NCI-H226 (cell line): ENCODE results near the gene UTP18.
"Not testable (repeated sequence)": the region's sequence is repeated elsewhere in the genome, so short reads cannot be mapped to it uniquely, and the experiment has no call there.

Source experiments
- DNase-seq: peaks from one replicate; pipeline ENCODE4 v3.0.0-alpha.2; 2015

The UTP18 gene

GRCh38 chr17:51260237-51261023, at the start of gene UTP18:
Gene UTP18, plus strand, starts transcription at chr17:51260546. Its CDS starts 39 bp downstream, at chr17:51260585.
- DNase-seq, result peak; percentile 93

- DNase-seq, result peak; percentile 22
Measured at GRCh38 chr17:51214920-51215319, 45.4 kb upstream of the UTP18 start.

GRCh38 chr17:51217946-51218345, 42.4 kb upstream of the UTP18 start:
- DNase-seq, result no peak

- DNase-seq, result no peak
Measured at GRCh38 chr17:51221322-51221721, 39.0 kb upstream of the UTP18 start.

- no peak for DNase-seq
Measured at GRCh38 chr17:51224402-51225262, 35.7 kb upstream of the UTP18 start.

GRCh38 chr17:51225523-51225922, 34.8 kb upstream of the UTP18 start:
- DNase-seq, result not testable (repeated sequence)

GRCh38 chr17:51228161-51228560, 32.2 kb upstream of the UTP18 start:
- DNase-seq, result peak; percentile 61

- no peak for DNase-seq
Measured at GRCh38 chr17:51229889-51230288, 30.5 kb upstream of the UTP18 start.

GRCh38 chr17:51230306-51230705, 30.0 kb upstream of the UTP18 start:
- no peak for DNase-seq

- no peak for DNase-seq
Measured at GRCh38 chr17:51231999-51232398, 28.3 kb upstream of the UTP18 start.

- no peak for DNase-seq
Measured at GRCh38 chr17:51234162-51234561, 26.2 kb upstream of the UTP18 start.

- DNase-seq, result no peak
Measured at GRCh38 chr17:51238255-51238887, 22.0 kb upstream of the UTP18 start.

- DNase-seq, result no peak
Measured at GRCh38 chr17:51240275-51240674, 20.1 kb upstream of the UTP18 start.

GRCh38 chr17:51244041-51244440, 16.3 kb upstream of the UTP18 start:
- DNase-seq, result no peak

GRCh38 chr17:51245535-51245934, 14.8 kb upstream of the UTP18 start:
- DNase-seq, result peak; percentile 45

GRCh38 chr17:51250314-51250840, 10.0 kb upstream of the UTP18 start:
- DNase-seq, result no peak

- peak; percentile 3 for DNase-seq
Measured at GRCh38 chr17:51251010-51251409, 9.3 kb upstream of the UTP18 start.

GRCh38 chr17:51255673-51256072, 4.7 kb upstream of the UTP18 start:
- no peak for DNase-seq

- no peak for DNase-seq
Measured at GRCh38 chr17:51256101-51256500, 4.2 kb upstream of the UTP18 start.

- no peak for DNase-seq
Measured at GRCh38 chr17:51257150-51258081, 2.9 kb upstream of the UTP18 start.

- no peak for DNase-seq
Measured at GRCh38 chr17:51258756-51259563, 1.4 kb upstream of the UTP18 start.
